Measurements from ENCODE around the gene FARP2.

DNA sequence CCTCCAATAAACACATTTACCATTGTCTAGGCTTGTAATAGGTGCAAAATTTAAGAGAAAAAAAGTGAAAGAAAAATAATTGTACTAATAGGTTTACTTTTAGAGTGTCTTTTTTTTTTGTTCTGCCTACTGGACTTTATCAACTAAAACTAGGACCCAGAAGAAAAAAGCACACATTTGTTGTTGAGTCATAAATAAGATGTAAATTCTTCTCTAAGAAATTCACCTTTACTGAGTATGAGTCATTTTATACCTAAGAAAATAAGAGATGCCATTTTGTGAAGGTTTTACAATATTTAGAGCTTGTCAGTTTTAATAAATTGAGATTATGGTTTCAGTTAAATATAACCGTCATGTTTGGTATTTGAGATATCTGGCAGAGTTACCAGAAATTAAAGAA lies 19.2 kb downstream of the FARP2 start:
- TF ChIP-seq, protein P1, sequence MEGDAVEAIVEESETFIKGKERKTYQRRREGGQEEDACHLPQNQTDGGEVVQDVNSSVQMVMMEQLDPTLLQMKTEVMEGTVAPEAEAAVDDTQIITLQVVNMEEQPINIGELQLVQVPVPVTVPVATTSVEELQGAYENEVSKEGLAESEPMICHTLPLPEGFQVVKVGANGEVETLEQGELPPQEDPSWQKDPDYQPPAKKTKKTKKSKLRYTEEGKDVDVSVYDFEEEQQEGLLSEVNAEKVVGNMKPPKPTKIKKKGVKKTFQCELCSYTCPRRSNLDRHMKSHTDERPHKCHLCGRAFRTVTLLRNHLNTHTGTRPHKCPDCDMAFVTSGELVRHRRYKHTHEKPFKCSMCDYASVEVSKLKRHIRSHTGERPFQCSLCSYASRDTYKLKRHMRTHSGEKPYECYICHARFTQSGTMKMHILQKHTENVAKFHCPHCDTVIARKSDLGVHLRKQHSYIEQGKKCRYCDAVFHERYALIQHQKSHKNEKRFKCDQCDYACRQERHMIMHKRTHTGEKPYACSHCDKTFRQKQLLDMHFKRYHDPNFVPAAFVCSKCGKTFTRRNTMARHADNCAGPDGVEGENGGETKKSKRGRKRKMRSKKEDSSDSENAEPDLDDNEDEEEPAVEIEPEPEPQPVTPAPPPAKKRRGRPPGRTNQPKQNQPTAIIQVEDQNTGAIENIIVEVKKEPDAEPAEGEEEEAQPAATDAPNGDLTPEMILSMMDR (conservative IDR thresholded peaks at IDR 0.05; ENCODE audit: low read depth in 2 of 2): no peak
- no peak for TF ChIP-seq EZH2 (IDR thresholded peaks at IDR 0.05; ENCODE audit: low read depth, unreplicated experiment)
- TF ChIP-seq POLR2AphosphoS5 (IDR thresholded peaks at IDR 0.05; ENCODE audit: low read depth): no peak
- TF ChIP-seq, protein P2, sequence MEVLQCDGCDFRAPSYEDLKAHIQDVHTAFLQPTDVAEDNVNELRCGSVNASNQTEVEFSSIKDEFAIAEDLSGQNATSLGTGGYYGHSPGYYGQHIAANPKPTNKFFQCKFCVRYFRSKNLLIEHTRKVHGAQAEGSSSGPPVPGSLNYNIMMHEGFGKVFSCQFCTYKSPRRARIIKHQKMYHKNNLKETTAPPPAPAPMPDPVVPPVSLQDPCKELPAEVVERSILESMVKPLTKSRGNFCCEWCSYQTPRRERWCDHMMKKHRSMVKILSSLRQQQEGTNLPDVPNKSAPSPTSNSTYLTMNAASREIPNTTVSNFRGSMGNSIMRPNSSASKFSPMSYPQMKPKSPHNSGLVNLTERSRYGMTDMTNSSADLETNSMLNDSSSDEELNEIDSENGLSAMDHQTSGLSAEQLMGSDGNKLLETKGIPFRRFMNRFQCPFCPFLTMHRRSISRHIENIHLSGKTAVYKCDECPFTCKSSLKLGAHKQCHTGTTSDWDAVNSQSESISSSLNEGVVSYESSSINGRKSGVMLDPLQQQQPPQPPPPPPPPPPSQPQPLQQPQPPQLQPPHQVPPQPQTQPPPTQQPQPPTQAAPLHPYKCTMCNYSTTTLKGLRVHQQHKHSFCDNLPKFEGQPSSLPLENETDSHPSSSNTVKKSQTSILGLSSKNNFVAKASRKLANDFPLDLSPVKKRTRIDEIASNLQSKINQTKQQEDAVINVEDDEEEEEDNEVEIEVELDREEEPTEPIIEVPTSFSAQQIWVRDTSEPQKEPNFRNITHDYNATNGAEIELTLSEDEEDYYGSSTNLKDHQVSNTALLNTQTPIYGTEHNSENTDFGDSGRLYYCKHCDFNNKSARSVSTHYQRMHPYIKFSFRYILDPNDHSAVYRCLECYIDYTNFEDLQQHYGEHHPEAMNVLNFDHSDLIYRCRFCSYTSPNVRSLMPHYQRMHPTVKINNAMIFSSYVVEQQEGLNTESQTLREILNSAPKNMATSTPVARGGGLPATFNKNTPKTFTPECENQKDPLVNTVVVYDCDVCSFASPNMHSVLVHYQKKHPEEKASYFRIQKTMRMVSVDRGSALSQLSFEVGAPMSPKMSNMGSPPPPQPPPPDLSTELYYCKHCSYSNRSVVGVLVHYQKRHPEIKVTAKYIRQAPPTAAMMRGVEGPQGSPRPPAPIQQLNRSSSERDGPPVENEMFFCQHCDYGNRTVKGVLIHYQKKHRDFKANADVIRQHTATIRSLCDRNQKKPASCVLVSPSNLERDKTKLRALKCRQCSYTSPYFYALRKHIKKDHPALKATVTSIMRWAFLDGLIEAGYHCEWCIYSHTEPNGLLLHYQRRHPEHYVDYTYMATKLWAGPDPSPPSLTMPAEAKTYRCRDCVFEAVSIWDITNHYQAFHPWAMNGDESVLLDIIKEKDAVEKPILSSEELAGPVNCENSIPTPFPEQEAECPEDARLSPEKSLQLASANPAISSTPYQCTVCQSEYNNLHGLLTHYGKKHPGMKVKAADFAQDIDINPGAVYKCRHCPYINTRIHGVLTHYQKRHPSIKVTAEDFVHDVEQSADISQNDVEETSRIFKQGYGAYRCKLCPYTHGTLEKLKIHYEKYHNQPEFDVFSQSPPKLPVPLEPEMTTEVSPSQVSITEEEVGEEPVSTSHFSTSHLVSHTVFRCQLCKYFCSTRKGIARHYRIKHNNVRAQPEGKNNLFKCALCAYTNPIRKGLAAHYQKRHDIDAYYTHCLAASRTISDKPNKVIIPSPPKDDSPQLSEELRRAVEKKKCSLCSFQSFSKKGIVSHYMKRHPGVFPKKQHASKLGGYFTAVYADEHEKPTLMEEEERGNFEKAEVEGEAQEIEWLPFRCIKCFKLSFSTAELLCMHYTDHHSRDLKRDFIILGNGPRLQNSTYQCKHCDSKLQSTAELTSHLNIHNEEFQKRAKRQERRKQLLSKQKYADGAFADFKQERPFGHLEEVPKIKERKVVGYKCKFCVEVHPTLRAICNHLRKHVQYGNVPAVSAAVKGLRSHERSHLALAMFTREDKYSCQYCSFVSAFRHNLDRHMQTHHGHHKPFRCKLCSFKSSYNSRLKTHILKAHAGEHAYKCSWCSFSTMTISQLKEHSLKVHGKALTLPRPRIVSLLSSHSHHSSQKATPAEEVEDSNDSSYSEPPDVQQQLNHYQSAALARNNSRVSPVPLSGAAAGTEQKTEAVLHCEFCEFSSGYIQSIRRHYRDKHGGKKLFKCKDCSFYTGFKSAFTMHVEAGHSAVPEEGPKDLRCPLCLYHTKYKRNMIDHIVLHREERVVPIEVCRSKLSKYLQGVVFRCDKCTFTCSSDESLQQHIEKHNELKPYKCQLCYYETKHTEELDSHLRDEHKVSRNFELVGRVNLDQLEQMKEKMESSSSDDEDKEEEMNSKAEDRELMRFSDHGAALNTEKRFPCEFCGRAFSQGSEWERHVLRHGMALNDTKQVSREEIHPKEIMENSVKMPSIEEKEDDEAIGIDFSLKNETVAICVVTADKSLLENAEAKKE (CRISPR knock-in tag; IDR thresholded peaks at IDR 0.05): no peak
- TF ChIP-seq, protein P3, sequence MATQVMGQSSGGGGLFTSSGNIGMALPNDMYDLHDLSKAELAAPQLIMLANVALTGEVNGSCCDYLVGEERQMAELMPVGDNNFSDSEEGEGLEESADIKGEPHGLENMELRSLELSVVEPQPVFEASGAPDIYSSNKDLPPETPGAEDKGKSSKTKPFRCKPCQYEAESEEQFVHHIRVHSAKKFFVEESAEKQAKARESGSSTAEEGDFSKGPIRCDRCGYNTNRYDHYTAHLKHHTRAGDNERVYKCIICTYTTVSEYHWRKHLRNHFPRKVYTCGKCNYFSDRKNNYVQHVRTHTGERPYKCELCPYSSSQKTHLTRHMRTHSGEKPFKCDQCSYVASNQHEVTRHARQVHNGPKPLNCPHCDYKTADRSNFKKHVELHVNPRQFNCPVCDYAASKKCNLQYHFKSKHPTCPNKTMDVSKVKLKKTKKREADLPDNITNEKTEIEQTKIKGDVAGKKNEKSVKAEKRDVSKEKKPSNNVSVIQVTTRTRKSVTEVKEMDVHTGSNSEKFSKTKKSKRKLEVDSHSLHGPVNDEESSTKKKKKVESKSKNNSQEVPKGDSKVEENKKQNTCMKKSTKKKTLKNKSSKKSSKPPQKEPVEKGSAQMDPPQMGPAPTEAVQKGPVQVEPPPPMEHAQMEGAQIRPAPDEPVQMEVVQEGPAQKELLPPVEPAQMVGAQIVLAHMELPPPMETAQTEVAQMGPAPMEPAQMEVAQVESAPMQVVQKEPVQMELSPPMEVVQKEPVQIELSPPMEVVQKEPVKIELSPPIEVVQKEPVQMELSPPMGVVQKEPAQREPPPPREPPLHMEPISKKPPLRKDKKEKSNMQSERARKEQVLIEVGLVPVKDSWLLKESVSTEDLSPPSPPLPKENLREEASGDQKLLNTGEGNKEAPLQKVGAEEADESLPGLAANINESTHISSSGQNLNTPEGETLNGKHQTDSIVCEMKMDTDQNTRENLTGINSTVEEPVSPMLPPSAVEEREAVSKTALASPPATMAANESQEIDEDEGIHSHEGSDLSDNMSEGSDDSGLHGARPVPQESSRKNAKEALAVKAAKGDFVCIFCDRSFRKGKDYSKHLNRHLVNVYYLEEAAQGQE (IDR thresholded peaks at IDR 0.05; ENCODE audit: unreplicated experiment): no peak
- TF ChIP-seq JUNB (IDR thresholded peaks at IDR 0.05; ENCODE audit: unreplicated experiment): no peak
- no peak for TF ChIP-seq CREB1 (CRISPR knock-in tag; IDR thresholded peaks at IDR 0.05; ENCODE audit: low read depth)
- TF ChIP-seq, protein P4, sequence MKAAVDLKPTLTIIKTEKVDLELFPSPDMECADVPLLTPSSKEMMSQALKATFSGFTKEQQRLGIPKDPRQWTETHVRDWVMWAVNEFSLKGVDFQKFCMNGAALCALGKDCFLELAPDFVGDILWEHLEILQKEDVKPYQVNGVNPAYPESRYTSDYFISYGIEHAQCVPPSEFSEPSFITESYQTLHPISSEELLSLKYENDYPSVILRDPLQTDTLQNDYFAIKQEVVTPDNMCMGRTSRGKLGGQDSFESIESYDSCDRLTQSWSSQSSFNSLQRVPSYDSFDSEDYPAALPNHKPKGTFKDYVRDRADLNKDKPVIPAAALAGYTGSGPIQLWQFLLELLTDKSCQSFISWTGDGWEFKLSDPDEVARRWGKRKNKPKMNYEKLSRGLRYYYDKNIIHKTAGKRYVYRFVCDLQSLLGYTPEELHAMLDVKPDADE (IDR thresholded peaks at IDR 0.05): no peak
- no peak for TF ChIP-seq EZH2phosphoT487 (IDR thresholded peaks at IDR 0.05; ENCODE audit: unreplicated experiment)
- TF ChIP-seq STAT1 (IDR thresholded peaks at IDR 0.05; ENCODE audit: unreplicated experiment): no peak
- TF ChIP-seq ZNF331 (CRISPR knock-in tag; IDR thresholded peaks at IDR 0.05; ENCODE audit: low read depth): no peak
- TF ChIP-seq ZNF114 (CRISPR knock-in tag; IDR thresholded peaks at IDR 0.05): no peak

Data from GM23338 (cell line).